HG03097 (cell line): ENCODE data around the gene GRK1.
"Not testable (repeated sequence)": the region's sequence is repeated elsewhere in the genome, so short reads cannot be mapped to it uniquely, and the experiment has no call there.

Experiments
- ATAC-seq: cut with Tn5 transposase; IDR thresholded peaks from one replicate; pipeline ENCODE4 v1.9.1; 2021; ENCODE audit not compliant: unreplicated experiment, low FRiP score

The GRK1 gene

GRCh38 chr13:113752211-113752986 is 85.4 kb downstream of the GRK1 start:
- not testable (repeated sequence) for ATAC-seq

- ATAC-seq, result no peak
Observed at GRCh38 chr13:113753171-113753570, 86.2 kb downstream of the GRK1 start.

GRCh38 chr13:113754242-113754641 is 87.2 kb downstream of the GRK1 start:
- ATAC-seq, result no peak

GRCh38 chr13:113754691-113755090 is 87.7 kb downstream of the GRK1 start:
- ATAC-seq, result no peak

- ATAC-seq, result no peak
Observed at GRCh38 chr13:113756441-113757097, 89.5 kb downstream of the GRK1 start.

- ATAC-seq, result peak; percentile 66
Observed at GRCh38 chr13:113758651-113759524, 91.9 kb downstream of the GRK1 start, which contains the start of gene TMEM255B. TMEM255B (plus strand) TSS chr13:113759226; CDS start chr13:113759270, 44 bp downstream.

- ATAC-seq, result no peak
Observed at GRCh38 chr13:113759525-113760137, 92.6 kb downstream of the GRK1 start.

GRCh38 chr13:113761136-113761535 is 94.1 kb downstream of the GRK1 start:
- ATAC-seq, result no peak

GRCh38 chr13:113762075-113762474 is 95.1 kb downstream of the GRK1 start:
- ATAC-seq, result no peak

GRCh38 chr13:113762538-113762937 is 95.5 kb downstream of the GRK1 start:
- no peak for ATAC-seq

- no peak for ATAC-seq
Observed at GRCh38 chr13:113763254-113763653, 96.2 kb downstream of the GRK1 start.

- no peak for ATAC-seq
Observed at GRCh38 chr13:113763961-113764792, 97.2 kb downstream of the GRK1 start.

GRCh38 chr13:113764793-113765563 is 98.0 kb downstream of the GRK1 start:
- no peak for ATAC-seq

- ATAC-seq, result no peak
Observed at GRCh38 chr13:113765564-113765910, 98.5 kb downstream of the GRK1 start.

- ATAC-seq, result no peak
Observed at GRCh38 chr13:113766035-113766800, 99.2 kb downstream of the GRK1 start.

- ATAC-seq, result no peak
Observed at GRCh38 chr13:113767366-113767765, 100.3 kb downstream of the GRK1 start.

- no peak for ATAC-seq
Observed at GRCh38 chr13:113768018-113768905, 101.2 kb downstream of the GRK1 start.
